Trophoblast cell (in vitro differentiated cells and primary cell): ENCODE data around the gene USP49.

Source experiments
- DNase-seq, 2 donors: peaks; one replicate each; pipeline ENCODE4 v3.0.0-alpha.2; 2016
- H2AFZ ChIP-seq: 2 replicates; pipeline ENCODE4 v1.6.1; 2013; ENCODE audit warnings: low read length, moderate library complexity, mild to moderate bottlenecking; ENCODE audit not compliant: insufficient read depth, poor library complexity
- H2AK5ac ChIP-seq: 2 replicates; pipeline ENCODE4 v1.6.1; 2013; ENCODE audit warnings: mild to moderate bottlenecking, low read length
- H2BK120ac ChIP-seq: 2 replicates; pipeline ENCODE4 v1.6.1; 2013; ENCODE audit warnings: low read length, mild to moderate bottlenecking, moderate library complexity; ENCODE audit not compliant: insufficient read depth, poor library complexity
- H2BK12ac ChIP-seq: 2 replicates; pipeline ENCODE4 v1.6.1; 2013; ENCODE audit warnings: mild to moderate bottlenecking, low read length, moderate library complexity
- H2BK5ac ChIP-seq: 2 replicates; pipeline ENCODE4 v1.6.1; 2013; ENCODE audit warnings: low read length, low read depth, moderate library complexity, mild to moderate bottlenecking; ENCODE audit not compliant: poor library complexity
- H3K14ac ChIP-seq: 2 replicates; pipeline ENCODE4 v1.6.1; 2013; ENCODE audit warnings: mild to moderate bottlenecking, low read length
- H3K18ac ChIP-seq: 2 replicates; pipeline ENCODE4 v1.6.1; 2013; ENCODE audit warnings: mild to moderate bottlenecking, low read length
- H3K23ac ChIP-seq: 2 replicates; pipeline ENCODE4 v1.6.1; 2013; ENCODE audit warnings: low read length
- H3K27ac ChIP-seq: 2 replicates; pipeline ENCODE4 v1.5.1; 2013; ENCODE audit warnings: low read depth, mild to moderate bottlenecking, inconsistent platforms, low read length, moderate library complexity
- H3K27me3 ChIP-seq: 2 replicates; pipeline ENCODE4 v1.6.1; 2013; ENCODE audit warnings: inconsistent platforms, mild to moderate bottlenecking, low read length, moderate library complexity; ENCODE audit not compliant: insufficient read depth
- H3K36me3 ChIP-seq, 2 experiments: 1 replicate in 1 of 2; 2 replicates in 1 of 2; pipeline ENCODE4 v1.6.1; 2013; ENCODE audit warnings: low read length in 2 of 2, mild to moderate bottlenecking in 2 of 2, moderate library complexity in 1 of 2; ENCODE audit not compliant: insufficient read depth in 2 of 2, control insufficient read depth in 1 of 2
- H3K4ac ChIP-seq: 2 replicates; pipeline ENCODE4 v1.6.1; 2013; ENCODE audit warnings: low read depth, mild to moderate bottlenecking, low read length, moderate library complexity
- H3K4me1 ChIP-seq, 2 experiments: 1 replicate in 1 of 2; 2 replicates in 1 of 2; pipeline ENCODE4 v1.6.1; 2013; ENCODE audit warnings: low read length in 2 of 2, mild to moderate bottlenecking in 2 of 2, moderate library complexity in 1 of 2; ENCODE audit not compliant: insufficient read depth in 2 of 2, control insufficient read depth in 1 of 2
- H3K4me2 ChIP-seq: 2 replicates; pipeline ENCODE4 v1.6.1; 2013; ENCODE audit warnings: inconsistent platforms, mild to moderate bottlenecking, low read length, moderate library complexity
- H3K4me3 ChIP-seq: 2 replicates; pipeline ENCODE4 v1.5.1; 2013; ENCODE audit warnings: mild to moderate bottlenecking, low read depth, low read length, inconsistent platforms
- H3K79me1 ChIP-seq: one replicate; pipeline ENCODE4 v1.6.1; 2013; ENCODE audit warnings: low read length
- H3K79me2 ChIP-seq: 2 replicates; pipeline ENCODE4 v1.6.1; 2013; ENCODE audit warnings: low read length, mild to moderate bottlenecking; ENCODE audit not compliant: control insufficient read depth, insufficient read depth, poor library complexity
- H3K9ac ChIP-seq: 2 replicates; pipeline ENCODE4 v1.6.1; 2013; ENCODE audit warnings: mild to moderate bottlenecking, low read length
- H3K9me3 ChIP-seq: 2 replicates; pipeline ENCODE4 v1.6.1; 2013; ENCODE audit warnings: low read depth, mild to moderate bottlenecking, control low read depth, inconsistent platforms, low read length; ENCODE audit not compliant: insufficient read depth
- H4K12ac ChIP-seq: 2 replicates; pipeline ENCODE4 v1.6.1; 2013; ENCODE audit warnings: low read depth, mild to moderate bottlenecking, low read length, moderate library complexity
- H4K8ac ChIP-seq: 2 replicates; pipeline ENCODE4 v1.6.1; 2013; ENCODE audit warnings: low read depth, mild to moderate bottlenecking, low read length, moderate library complexity
- H4K91ac ChIP-seq: one replicate; pipeline ENCODE4 v1.6.1; 2013; ENCODE audit warnings: low read depth, mild to moderate bottlenecking, low read length, moderate library complexity
- WGBS: extraction: QIAGEN DNeasy Blood & Tissue Kit; methylation state at CpG from one replicate; pipeline ENCODE4 v1.1.7; 2013; ENCODE audit warnings: missing lambda C conversion rate; ENCODE audit not compliant: insufficient read length, insufficient coverage; ENCODE audit errors: extremely low coverage; 5-methylcytosine and 5-hydroxymethylcytosine counted together

USP49 gene

GRCh38 chr6:41900861-41901260 lies 5.7 kb upstream of the USP49 start:
- no peak overlapping the region for H4K8ac ChIP-seq
- no peak overlapping the region for H3K27ac ChIP-seq
- H2BK120ac ChIP-seq, result no peak overlapping the region
- no peak overlapping the region for H2BK12ac ChIP-seq
- H3K4me1 ChIP-seq, result no peaks in the 10 kb centered on the region
- no peaks in the 10 kb centered on the region for H3K27me3 ChIP-seq
- no peak overlapping the region for H3K14ac ChIP-seq
- no peaks in the 10 kb centered on the region for H3K79me2 ChIP-seq
- no CpG with 5 or more reads among the region's 1 CpG for WGBS
- H2AK5ac ChIP-seq, result no peak overlapping the region
- H3K4ac ChIP-seq, result no peak overlapping the region
- no peak overlapping the region for H4K91ac ChIP-seq
- no peak overlapping the region for H3K18ac ChIP-seq
- H3K79me1 ChIP-seq, result no peaks in the 10 kb centered on the region
- H3K9me3 ChIP-seq, result no peaks in the 10 kb centered on the region
- DNase-seq, result no peak
- no peak overlapping the region for H3K4me2 ChIP-seq
- no peak overlapping the region for H3K23ac ChIP-seq
- H4K12ac ChIP-seq, result no peak overlapping the region
- H2AFZ ChIP-seq, result no peak overlapping the region
- H3K4me3 ChIP-seq, result no peak overlapping the region
- no peak overlapping the region for H2BK5ac ChIP-seq
- H3K36me3 ChIP-seq, result peaks cover 3 to 18% of the 10 kb centered on the region in 2 experiments
- H3K9ac ChIP-seq, result no peak overlapping the region

- H3K27me3 ChIP-seq, result no peaks in the 10 kb centered on the region
- H3K18ac ChIP-seq, result no peak overlapping the region
- H2AFZ ChIP-seq, result no peak overlapping the region
- DNase-seq, result no peak
- no peak overlapping the region for H3K23ac ChIP-seq
- no peak overlapping the region for H4K8ac ChIP-seq
- peak overlapping the region; percentile 97 for H3K4me2 ChIP-seq
- H2BK120ac ChIP-seq, result no peak overlapping the region
- H3K36me3 ChIP-seq, result peaks cover 2% of the 10 kb centered on the region in 2 experiments
- no peak overlapping the region for H4K12ac ChIP-seq
- H3K4me1 ChIP-seq, result peaks cover 0 to 7% of the 10 kb centered on the region in 2 experiments
- no peak overlapping the region for H3K4me3 ChIP-seq
- H3K9me3 ChIP-seq, result no peaks in the 10 kb centered on the region
- H3K79me1 ChIP-seq, result peaks cover 5% of the 10 kb centered on the region
- no peaks in the 10 kb centered on the region for H3K79me2 ChIP-seq
- no CpG with 5 or more reads among the region's 3 CpGs for WGBS
- H3K14ac ChIP-seq, result no peak overlapping the region
- no peak overlapping the region for H4K91ac ChIP-seq
- no peak overlapping the region for H3K9ac ChIP-seq
- H3K4ac ChIP-seq, result no peak overlapping the region
- no peak overlapping the region for H2AK5ac ChIP-seq
- H2BK12ac ChIP-seq, result no peak overlapping the region
- no peak overlapping the region for H3K27ac ChIP-seq
- no peak overlapping the region for H2BK5ac ChIP-seq
These were observed 1.1 kb upstream of the USP49 start for GRCh38 chr6:41896281-41896680.

- Histone ChIP-seq H2AFZ (peak overlapping the region; percentile 37), H2BK5ac (no peak overlapping the region), H3K14ac (peak overlapping the region; percentile 5), H3K18ac (no peak overlapping the region), H3K27me3 (no peaks in the 10 kb centered on the region), H3K9me3 (no peaks in the 10 kb centered on the region), H4K12ac (peak overlapping the region; percentile 9), H3K4me2 (peak overlapping the region; percentile 87), H3K79me1 (peaks cover 5% of the 10 kb centered on the region), H3K36me3 (peaks cover 0 to 1% of the 10 kb centered on the region in 2 experiments), H3K4ac (peak overlapping the region; percentile 6), H3K9ac (peak overlapping the region; percentile 6), H3K23ac (no peak overlapping the region), H3K27ac (no peak overlapping the region), H4K91ac (peak overlapping the region; percentile 45), H2BK12ac (no peak overlapping the region), H3K4me3 (peak overlapping the region; percentile 89), H3K79me2 (no peaks in the 10 kb centered on the region), H2BK120ac (peak overlapping the region; percentile 20), H4K8ac (peak overlapping the region; percentile 1), H2AK5ac (no peak overlapping the region), H3K4me1 (peaks cover 0 to 7% of the 10 kb centered on the region in 2 experiments)
- peak in 1 of 2 donors; percentile 3 for DNase-seq
- no CpG with 5 or more reads among the region's 56 CpGs for WGBS
These were observed 542 bp downstream of the USP49 start for GRCh38 chr6:41894366-41895299.

GRCh38 chr6:41892921-41893564 lies 2.1 kb downstream of the USP49 start:
- H2AK5ac ChIP-seq, result no peak overlapping the region
- no peak overlapping the region for H3K14ac ChIP-seq
- H3K18ac ChIP-seq, result no peak overlapping the region
- H3K79me1 ChIP-seq, result peaks cover 5% of the 10 kb centered on the region
- H3K9ac ChIP-seq, result no peak overlapping the region
- no peaks in the 10 kb centered on the region for H3K9me3 ChIP-seq
- H2AFZ ChIP-seq, result no peak overlapping the region
- peak; percentile 28 to 72 for DNase-seq
- no peak overlapping the region for H2BK5ac ChIP-seq
- H4K12ac ChIP-seq, result no peak overlapping the region
- no peak overlapping the region for H4K91ac ChIP-seq
- WGBS, result no CpG with 5 or more reads among the region's 4 CpGs
- H3K36me3 ChIP-seq, result peaks cover 0 to 1% of the 10 kb centered on the region in 2 experiments
- no peak overlapping the region for H3K23ac ChIP-seq
- no peak overlapping the region for H3K4me3 ChIP-seq
- no peaks in the 10 kb centered on the region for H3K27me3 ChIP-seq
- no peak overlapping the region for H3K27ac ChIP-seq
- H2BK12ac ChIP-seq, result no peak overlapping the region
- H3K4ac ChIP-seq, result no peak overlapping the region
- H3K4me1 ChIP-seq, result peaks cover 0 to 7% of the 10 kb centered on the region in 2 experiments
- H3K79me2 ChIP-seq, result no peaks in the 10 kb centered on the region
- no peak overlapping the region for H2BK120ac ChIP-seq
- no peak overlapping the region for H4K8ac ChIP-seq
- H3K4me2 ChIP-seq, result no peak overlapping the region
